H9 (cell line): ENCODE data around the gene INSC. TPM values are rescaled to one million over a fixed set of nuclear protein-coding genes. Genes with fewer than 3 reads are reported as not detected.

Experiments used
- DNase-seq: peaks from one replicate; pipeline ENCODE4 v3.0.0-alpha.2; 2017
- H2AFZ ChIP-seq: one replicate; pipeline ENCODE4 v1.6.1; 2013; ENCODE audit warnings: mild to moderate bottlenecking, low read length, control low read depth, moderate library complexity
- H2AK5ac ChIP-seq: 2 replicates; pipeline ENCODE4 v1.6.1; 2013; ENCODE audit warnings: low read length, control low read depth, mixed read lengths; ENCODE audit not compliant: insufficient read length
- H2BK120ac ChIP-seq: one replicate; pipeline ENCODE4 v1.6.1; 2013; ENCODE audit warnings: low read depth, mild to moderate bottlenecking, low read length, control low read depth, inconsistent platforms; ENCODE audit not compliant: poor library complexity, severe bottlenecking
- H2BK12ac ChIP-seq: 2 replicates; pipeline ENCODE4 v1.6.1; 2013; ENCODE audit warnings: low read length, control low read depth, mixed read lengths, low read depth; ENCODE audit not compliant: insufficient read length
- H2BK15ac ChIP-seq: 2 replicates; pipeline ENCODE4 v1.6.1; 2013; ENCODE audit warnings: low read depth, low read length, control low read depth
- H2BK20ac ChIP-seq: one replicate; pipeline ENCODE4 v1.6.1; 2013; ENCODE audit warnings: low read depth, mild to moderate bottlenecking, low read length, control low read depth, inconsistent platforms; ENCODE audit not compliant: poor library complexity, severe bottlenecking
- H2BK5ac ChIP-seq: 2 replicates; pipeline ENCODE4 v1.6.1; 2013; ENCODE audit warnings: low read length, control low read depth, mixed read lengths; ENCODE audit not compliant: insufficient read length
- H3K14ac ChIP-seq: 2 replicates; pipeline ENCODE4 v1.6.1; 2013; ENCODE audit warnings: low read length, control low read depth; ENCODE audit not compliant: insufficient read depth
- H3K18ac ChIP-seq: 2 replicates; pipeline ENCODE4 v1.6.1; 2013; ENCODE audit warnings: low read depth, mild to moderate bottlenecking, mixed read lengths, low read length, control low read depth; ENCODE audit not compliant: insufficient read length
- H3K23ac ChIP-seq: 2 replicates; pipeline ENCODE4 v1.6.1; 2013; ENCODE audit warnings: low read length, control low read depth, mixed read lengths, low read depth; ENCODE audit not compliant: insufficient read length
- H3K23me2 ChIP-seq: 2 replicates; pipeline ENCODE4 v1.6.1; 2013; ENCODE audit warnings: low read depth, mild to moderate bottlenecking, mixed read lengths, low read length, control low read depth; ENCODE audit not compliant: insufficient read length, poor library complexity, severe bottlenecking
- H3K27ac ChIP-seq: 2 replicates; pipeline ENCODE4 v1.5.1; 2013; ENCODE audit warnings: low read length, control low read depth, mixed read lengths, low read depth; ENCODE audit not compliant: insufficient read length
- H3K27me3 ChIP-seq: 2 replicates; pipeline ENCODE4 v1.6.1; 2013; ENCODE audit warnings: low read length, control low read depth, inconsistent platforms; ENCODE audit not compliant: insufficient read depth
- H3K4ac ChIP-seq: 2 replicates; pipeline ENCODE4 v1.6.1; 2013; ENCODE audit warnings: low read depth, mild to moderate bottlenecking, control low read depth, inconsistent platforms, low read length, moderate library complexity
- H3K4me1 ChIP-seq: 2 replicates; pipeline ENCODE4 v1.6.1; 2013; ENCODE audit warnings: low read length, control low read depth, inconsistent platforms; ENCODE audit not compliant: insufficient read depth
- H3K4me2 ChIP-seq: 2 replicates; pipeline ENCODE4 v1.6.1; 2013; ENCODE audit warnings: low read length, control low read depth, mixed read lengths; ENCODE audit not compliant: insufficient read length, insufficient read depth
- H3K56ac ChIP-seq: 2 replicates; pipeline ENCODE4 v1.6.1; 2013; ENCODE audit warnings: low read depth, mild to moderate bottlenecking, mixed read lengths, low read length, control low read depth; ENCODE audit not compliant: insufficient read length
- H3K79me1 ChIP-seq: 2 replicates; pipeline ENCODE4 v1.6.1; 2013; ENCODE audit warnings: low read depth, mild to moderate bottlenecking, moderate library complexity, low read length, control low read depth, inconsistent platforms; ENCODE audit not compliant: insufficient read depth, poor library complexity, severe bottlenecking
- H3K79me2 ChIP-seq: 2 replicates; pipeline ENCODE4 v1.6.1; 2013; ENCODE audit warnings: low read length, control low read depth, inconsistent platforms; ENCODE audit not compliant: insufficient read depth
- H3K9ac ChIP-seq: 2 replicates; pipeline ENCODE4 v1.6.1; 2013; ENCODE audit warnings: low read length, control low read depth, mixed read lengths; ENCODE audit not compliant: insufficient read length; ENCODE audit errors: extremely low read depth
- H3K9me3 ChIP-seq: one replicate; pipeline ENCODE4 v1.6.1; 2013; ENCODE audit warnings: low read depth, low read length, inconsistent platforms; ENCODE audit not compliant: control insufficient read depth
- H3T11ph ChIP-seq: one replicate; pipeline ENCODE4 v1.6.1; 2013; ENCODE audit warnings: mild to moderate bottlenecking, low read length, control low read depth, inconsistent platforms
- H4K20me1 ChIP-seq: one replicate; pipeline ENCODE4 v1.6.1; 2013; ENCODE audit not compliant: control insufficient read depth, insufficient read length, insufficient read depth
- H4K5ac ChIP-seq: 2 replicates; pipeline ENCODE4 v1.6.1; 2013; ENCODE audit warnings: low read depth, mild to moderate bottlenecking, mixed read lengths, low read length, control low read depth; ENCODE audit not compliant: insufficient read length
- H4K8ac ChIP-seq: replicated peaks from 2 replicates; pipeline ENCODE4 v1.6.1; 2013; ENCODE audit warnings: low read length, control low read depth, mixed read lengths, low read depth; ENCODE audit not compliant: insufficient read length
- H4K91ac ChIP-seq: 2 replicates; pipeline ENCODE4 v1.6.1; 2013; ENCODE audit warnings: low read depth, mild to moderate bottlenecking, moderate library complexity, mixed read lengths, low read length, control low read depth; ENCODE audit not compliant: insufficient read length
- H3K27ac Mint-ChIP-seq, 3 experiments: 2 replicates in 2 of 3; 3 replicates in 1 of 3; pipeline ENCODE4 v1.8.0; 2020 to 2021; ENCODE audit warnings: mixed read lengths in 3 of 3, mild to moderate bottlenecking in 1 of 3, moderate library complexity in 1 of 3
- H3K27me3 Mint-ChIP-seq: 2 replicates; pipeline ENCODE4 v1.8.0; 2021; ENCODE audit warnings: low read depth, mild to moderate bottlenecking, moderate library complexity, mixed read lengths
- H3K36me3 Mint-ChIP-seq, 3 experiments: 2 replicates in 2 of 3; 3 replicates in 1 of 3; pipeline ENCODE4 v1.8.0; 2020 to 2021; ENCODE audit warnings: low read depth in 3 of 3, mixed read lengths in 3 of 3; ENCODE audit not compliant: insufficient read depth in 1 of 3
- H3K4me1 Mint-ChIP-seq, 2 experiments: 2 replicates each; pipeline ENCODE4 v1.8.0; 2020; ENCODE audit warnings: mixed read lengths in 2 of 2
- H3K4me3 Mint-ChIP-seq, 2 experiments: 2 replicates in 1 of 2; 3 replicates in 1 of 2; pipeline ENCODE4 v1.8.0; 2020 to 2021; ENCODE audit warnings: mild to moderate bottlenecking in 2 of 2, mixed read lengths in 2 of 2, moderate library complexity in 1 of 2
- H3K9me3 Mint-ChIP-seq, 2 experiments: 2 replicates in 1 of 2; 3 replicates in 1 of 2; pipeline ENCODE4 v1.8.0; 2020; ENCODE audit warnings: mild to moderate bottlenecking in 2 of 2, mixed read lengths in 2 of 2, moderate library complexity in 1 of 2
- CTCF ChIP-seq: fragments of 200-600 bp; sonication (generic); conservative IDR thresholded peaks from 3 replicates; pipeline ENCODE4 v1.8.0; 2021; ENCODE audit warnings: antibody characterized with exemption, mild to moderate bottlenecking
- WGBS: extraction: QIAGEN DNeasy Blood & Tissue Kit; methylation state at CpG from one replicate; pipeline ENCODE4 v1.1.7; 2013; ENCODE audit warnings: missing lambda C conversion rate, low lambda C conversion rate, mixed read lengths; ENCODE audit not compliant: insufficient read length; ENCODE audit errors: extremely low coverage; 5-methylcytosine and 5-hydroxymethylcytosine counted together
- total RNA-seq: library from RNA; stranded (reverse); gene quantifications from 2 replicates; pipeline ENCODE4 v1.2.1, GENCODE V29; 2021

Gene INSC
- total RNA-seq, 1 experiment from 2014 or later: not detected

- Histone ChIP-seq H3K4me2 (no peak overlapping the region), H3K79me2 (no peaks in the 10 kb centered on the region), H3T11ph (no peak overlapping the region), H4K8ac (no peak overlapping the region), H3K14ac (no peak overlapping the region), H3K4ac (no peak overlapping the region), H3K23ac (no peak overlapping the region), H3K79me1 (no peaks in the 10 kb centered on the region), H3K9me3 (no peaks in the 10 kb centered on the region), H2BK5ac (no peak overlapping the region), H3K9ac (no peak overlapping the region), H3K27ac (no peak overlapping the region), H3K18ac (no peak overlapping the region), H3K4me1 (no peaks in the 10 kb centered on the region), H2BK20ac (no peak overlapping the region), H3K23me2 (no peaks in the 10 kb centered on the region), H2BK15ac (no peak overlapping the region), H2BK12ac (no peak overlapping the region), H4K91ac (no peak overlapping the region), H3K27me3 (no peaks in the 10 kb centered on the region), H4K20me1 (no peaks in the 10 kb centered on the region), H2AFZ (no peak overlapping the region), H4K5ac (no peak overlapping the region), H2AK5ac (no peak overlapping the region), H3K56ac (no peak overlapping the region), H2BK120ac (no peak overlapping the region)
- Mint-ChIP-seq H3K27me3 (no peaks in the 10 kb centered on the region; the same call in 1 of the 2 replicates), H3K36me3 (no peaks in the 10 kb centered on the region), H3K4me3 (no peak overlapping the region), H3K9me3 (peaks cover 2 to 10% of the 10 kb centered on the region in 2 experiments; a peak in 2 of 5 replicates), H3K27ac (no peak overlapping the region), H3K4me1 (no peaks in the 10 kb centered on the region)
- no CpG with 5 or more reads among the region's 1 CpG for WGBS
- DNase-seq: no peak
- no peak for TF ChIP-seq CTCF
These were observed 23.1 kb upstream of the INSC start for GRCh38 chr11:15091625-15092024.
